Mammary epithelial cell (primary cell): Measurements from ENCODE around the gene FANK1.

Source experiments
- CTCF ChIP-seq, 2 donors: IDR thresholded peaks in 1 of 2; conservative IDR thresholded peaks in 1 of 2; 2 replicates each; pipeline ENCODE4 v1.5.1; 2011 to 2012; ENCODE audit warnings: inconsistent platforms in 2 of 2, low read length in 2 of 2, mild to moderate bottlenecking in 2 of 2, control low read depth in 1 of 2, low read depth in 1 of 2; ENCODE audit not compliant: insufficient read depth in 1 of 2; ENCODE audit errors: extremely low read depth in 1 of 2
- EZH2 ChIP-seq: IDR thresholded peaks from 2 replicates; pipeline ENCODE4 v1.6.1; 2012; ENCODE audit warnings: low read length, inconsistent platforms, borderline replicate concordance

DNA sequence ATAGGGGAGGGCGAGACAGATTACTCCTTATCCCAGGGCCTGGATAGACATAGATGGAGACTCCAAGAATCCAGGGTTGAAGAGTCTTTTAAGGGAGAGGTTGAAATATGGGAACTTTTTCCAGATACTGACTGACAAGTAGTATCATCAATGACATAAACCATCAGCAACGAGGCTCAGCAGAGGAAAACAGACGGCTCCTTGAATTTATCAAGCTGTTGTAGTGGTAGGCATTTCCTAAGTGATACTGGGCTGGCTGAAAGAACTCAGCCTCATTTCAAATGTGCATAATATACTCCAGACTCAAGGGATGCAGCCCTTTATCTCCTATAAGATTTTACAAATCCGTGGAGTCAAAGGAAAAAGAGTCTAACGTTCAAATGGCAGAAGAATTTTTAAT, 150.5 kb downstream of the FANK1 start:
- TF ChIP-seq EZH2: no peak
- no peak for TF ChIP-seq CTCF (conservative IDR thresholded peaks at IDR 0.05 in 1 of 2, IDR thresholded peaks at IDR 0.05 in 1 of 2; ENCODE audit: extremely low read depth in 1 of 2, insufficient read depth in 1 of 2, low read depth in 1 of 2, low read length in 2 of 2)
